Measurements from ENCODE around the gene GMCL1. TPM values are rescaled to one million over a fixed set of nuclear protein-coding genes. Genes with fewer than 3 reads are reported as not detected.

Gene GMCL1
- total and polyA plus RNA-seq, 2 of the 13 experiments (the other 11 are each of a cell fraction or from before 2014, with no cell fraction given), result 18.7 to 24.0 TPM

GRCh38 chr2:69815717-69816116 is 13.7 kb upstream of the GMCL1 start (continued):
- TF ChIP-seq ZNF772 (CRISPR knock-in tag; IDR thresholded peaks at IDR 0.05) (no peak), ZNF121 (CRISPR knock-in tag; IDR thresholded peaks at IDR 0.05) (no peak)

- peaks cover 23 to 76% of the 10 kb centered on the region in 2 experiments for H3K36me3 ChIP-seq (replicated peaks in 1 of 2; ENCODE audit: control insufficient read depth in 1 of 2, insufficient read depth in 2 of 2, low read length in 2 of 2)
- FAIRE-seq (peak; percentile 93), DNase-seq (ENCODE audit: low spot score) (peak; percentile 94), ATAC-seq (peak; percentile 77)
- no peaks in the 10 kb centered on the region for H3K79me2 ChIP-seq (ENCODE audit: insufficient read depth, low read length)
- BruUV-seq (replicated peaks), result no TSS peak
- peaks cover 14% of the 10 kb centered on the region for H3K4me1 ChIP-seq (ENCODE audit: insufficient read depth, low read length)
- ChIA-PET CTCF (ENCODE audit: low intra/inter-chr PET ratio, low total read pairs) (interaction anchor here (0.9 to 5.2 kb wide), 3 partner anchors 35 to 92 kb away, joined by 3 to 105 read pairs (median 5); no protein-coding TSS in a partner anchor), POLR2A (interaction anchor here (0.8 to 3.2 kb wide), 3 partner anchors 12 to 92 kb away, joined by 4 to 31 read pairs (median 17); partner anchors contain the start of genes ANXA4 and GMCL1)
- no peak overlapping the region for H2AFZ ChIP-seq (ENCODE audit: low read length)
- in situ Hi-C loops (cut with HindIII; ENCODE audit: extremely low pct_ligation_motif_present, low pct_unique_long_range_greater_than_20kb) (loop anchor here (5.0 to 10.0 kb wide), 2 partner anchors 95 to 252 kb away; no protein-coding TSS in a partner anchor), intact Hi-C loops (cut with micrococcal nuclease; ENCODE audit: unreplicated experiment) (loop anchor here (1.0 to 5.0 kb wide), 5 partner anchors 35 to 264 kb away; partner anchors contain the start of gene ANXA4)
- no peaks in the 10 kb centered on the region for H4K20me1 ChIP-seq (ENCODE audit: insufficient read depth, low read length)
- H3K4me2 ChIP-seq (ENCODE audit: low read depth, low read length), result no peak overlapping the region
- peak overlapping the region; percentile 0 for H3K27ac ChIP-seq (ENCODE audit: extremely low read length, insufficient read depth, low read length)
- H3K27me3 ChIP-seq (ENCODE audit: control insufficient read depth in 1 of 2, insufficient read depth in 2 of 2, low read length in 2 of 2), result no peaks in the 10 kb centered on the region
- no peaks in the 10 kb centered on the region for H3K9me3 ChIP-seq (ENCODE audit: low read length)
- H3K9ac ChIP-seq (ENCODE audit: insufficient read depth, low read depth, low read length), result no peak overlapping the region
- WGBS (ENCODE audit: low lambda C conversion rate), result 32% methylated on average over 3 of the region's 3 CpGs
- H3K4me3 ChIP-seq (replicated peaks in 1 of 3; ENCODE audit: insufficient read depth in 1 of 3, low read depth in 2 of 3, low read length in 3 of 3), result no peak overlapping the region
- TF ChIP-seq ZNF816 (CRISPR knock-in tag; IDR thresholded peaks at IDR 0.05; ENCODE audit: borderline replicate concordance) (peak; percentile 65; the same call in 1 of the 2 replicates), ETV5 (CRISPR knock-in tag; IDR thresholded peaks at IDR 0.05; ENCODE audit: borderline replicate concordance) (peak; percentile 81; the same call in 1 of the 2 replicates), PAXIP1 (CRISPR knock-in tag; conservative IDR thresholded peaks at IDR 0.05) (peak; percentile 36; the same call in 1 of the 2 replicates), FOSL1 (CRISPR knock-in tag; IDR thresholded peaks at IDR 0.05; ENCODE audit: borderline replicate concordance) (0 out of 2 replicates have a peak, but pooled peaks have one; percentile 39), ZNF101 (CRISPR knock-in tag; IDR thresholded peaks at IDR 0.05; ENCODE audit: borderline replicate concordance, low read depth) (no peak), STAG1 (CRISPR knock-in tag; IDR thresholded peaks at IDR 0.05) (peak; percentile 83), NBN (conservative IDR thresholded peaks at IDR 0.05) (no peak), ATF1 (CRISPR knock-in tag; IDR thresholded peaks at IDR 0.05) (peak; percentile 40; the same call in 1 of the 2 replicates), ZNF354B (CRISPR knock-in tag; IDR thresholded peaks at IDR 0.05) (no peak)
- TF ChIP-seq, protein P1, sequence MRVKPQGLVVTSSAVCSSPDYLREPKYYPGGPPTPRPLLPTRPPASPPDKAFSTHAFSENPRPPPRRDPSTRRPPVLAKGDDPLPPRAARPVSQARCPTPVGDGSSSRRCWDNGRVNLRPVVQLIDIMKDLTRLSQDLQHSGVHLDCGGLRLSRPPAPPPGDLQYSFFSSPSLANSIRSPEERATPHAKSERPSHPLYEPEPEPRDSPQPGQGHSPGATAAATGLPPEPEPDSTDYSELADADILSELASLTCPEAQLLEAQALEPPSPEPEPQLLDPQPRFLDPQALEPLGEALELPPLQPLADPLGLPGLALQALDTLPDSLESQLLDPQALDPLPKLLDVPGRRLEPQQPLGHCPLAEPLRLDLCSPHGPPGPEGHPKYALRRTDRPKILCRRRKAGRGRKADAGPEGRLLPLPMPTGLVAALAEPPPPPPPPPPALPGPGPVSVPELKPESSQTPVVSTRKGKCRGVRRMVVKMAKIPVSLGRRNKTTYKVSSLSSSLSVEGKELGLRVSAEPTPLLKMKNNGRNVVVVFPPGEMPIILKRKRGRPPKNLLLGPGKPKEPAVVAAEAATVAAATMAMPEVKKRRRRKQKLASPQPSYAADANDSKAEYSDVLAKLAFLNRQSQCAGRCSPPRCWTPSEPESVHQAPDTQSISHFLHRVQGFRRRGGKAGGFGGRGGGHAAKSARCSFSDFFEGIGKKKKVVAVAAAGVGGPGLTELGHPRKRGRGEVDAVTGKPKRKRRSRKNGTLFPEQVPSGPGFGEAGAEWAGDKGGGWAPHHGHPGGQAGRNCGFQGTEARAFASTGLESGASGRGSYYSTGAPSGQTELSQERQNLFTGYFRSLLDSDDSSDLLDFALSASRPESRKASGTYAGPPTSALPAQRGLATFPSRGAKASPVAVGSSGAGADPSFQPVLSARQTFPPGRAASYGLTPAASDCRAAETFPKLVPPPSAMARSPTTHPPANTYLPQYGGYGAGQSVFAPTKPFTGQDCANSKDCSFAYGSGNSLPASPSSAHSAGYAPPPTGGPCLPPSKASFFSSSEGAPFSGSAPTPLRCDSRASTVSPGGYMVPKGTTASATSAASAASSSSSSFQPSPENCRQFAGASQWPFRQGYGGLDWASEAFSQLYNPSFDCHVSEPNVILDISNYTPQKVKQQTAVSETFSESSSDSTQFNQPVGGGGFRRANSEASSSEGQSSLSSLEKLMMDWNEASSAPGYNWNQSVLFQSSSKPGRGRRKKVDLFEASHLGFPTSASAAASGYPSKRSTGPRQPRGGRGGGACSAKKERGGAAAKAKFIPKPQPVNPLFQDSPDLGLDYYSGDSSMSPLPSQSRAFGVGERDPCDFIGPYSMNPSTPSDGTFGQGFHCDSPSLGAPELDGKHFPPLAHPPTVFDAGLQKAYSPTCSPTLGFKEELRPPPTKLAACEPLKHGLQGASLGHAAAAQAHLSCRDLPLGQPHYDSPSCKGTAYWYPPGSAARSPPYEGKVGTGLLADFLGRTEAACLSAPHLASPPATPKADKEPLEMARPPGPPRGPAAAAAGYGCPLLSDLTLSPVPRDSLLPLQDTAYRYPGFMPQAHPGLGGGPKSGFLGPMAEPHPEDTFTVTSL (CRISPR knock-in tag; IDR thresholded peaks at IDR 0.05; ENCODE audit: borderline replicate concordance), result peak; percentile 35; the same call in 1 of the 2 replicates
Observed at GRCh38 chr2:69816923-69817542, 12.4 kb upstream of the GMCL1 start.
